ENCODE results near the gene FCGR3A. TPM values are rescaled to one million over a fixed set of nuclear protein-coding genes. Genes with fewer than 3 reads are reported as not detected.
"Not testable (repeated sequence)": the region's sequence is repeated elsewhere in the genome, so short reads cannot be mapped to it uniquely, and the experiment has no call there.

FCGR3A gene
- total and polyA plus RNA-seq, 12 donors = 3.1 to 184 (median 106) TPM

DNA sequence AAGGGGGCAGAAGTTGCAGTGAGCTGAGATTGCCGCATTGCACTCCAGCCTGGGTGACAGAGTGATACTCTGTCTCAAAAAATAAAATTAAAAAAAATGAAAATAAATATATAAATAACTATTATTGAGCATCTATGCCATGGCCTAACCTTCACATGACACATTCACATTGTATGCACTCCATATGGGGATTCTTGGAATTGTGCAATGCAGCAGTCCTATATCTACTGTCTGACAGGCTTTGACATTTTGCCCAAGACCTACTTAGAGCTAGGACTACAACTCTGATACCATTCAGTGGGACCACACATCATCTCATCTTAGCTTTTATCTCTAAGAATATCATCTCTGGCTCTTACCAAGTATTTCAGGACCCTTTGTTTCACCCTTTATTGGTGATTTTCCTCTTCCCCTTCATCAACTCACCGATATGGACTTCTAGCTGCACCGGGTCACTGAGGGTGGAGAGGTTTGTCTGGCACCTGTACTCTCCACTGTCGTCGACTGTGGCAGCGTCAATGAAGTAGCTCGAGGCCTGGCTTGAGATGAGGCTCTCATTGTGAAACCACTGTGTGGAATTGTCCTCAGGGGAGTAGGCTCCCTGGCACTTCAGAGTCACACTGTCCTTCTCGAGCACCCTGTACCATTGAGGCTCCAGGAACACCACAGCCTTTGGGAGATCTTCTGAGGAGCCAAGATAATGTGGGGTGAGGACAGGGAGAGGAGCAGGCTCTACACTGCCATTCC, 1.4 kb downstream of the FCGR3A start:
- DNase-seq; H3K27ac ChIP-seq; H3K4me1 ChIP-seq (replicated peaks in 1 of 2); H3K9me3 ChIP-seq (replicated peaks in 1 of 3); H3K27me3 ChIP-seq; intact Hi-C loops (cut with DNase I); H3K36me3 ChIP-seq (replicated peaks in 1 of 2): not testable (repeated sequence)
- H3K4me3 ChIP-seq = peak overlapping the region in 1 of 4 donors; percentile 17
- WGBS, 4 donors = 84 to 89% (median 87%) methylated on average over 1 to 8 of the region's 8 CpGs

DNA sequence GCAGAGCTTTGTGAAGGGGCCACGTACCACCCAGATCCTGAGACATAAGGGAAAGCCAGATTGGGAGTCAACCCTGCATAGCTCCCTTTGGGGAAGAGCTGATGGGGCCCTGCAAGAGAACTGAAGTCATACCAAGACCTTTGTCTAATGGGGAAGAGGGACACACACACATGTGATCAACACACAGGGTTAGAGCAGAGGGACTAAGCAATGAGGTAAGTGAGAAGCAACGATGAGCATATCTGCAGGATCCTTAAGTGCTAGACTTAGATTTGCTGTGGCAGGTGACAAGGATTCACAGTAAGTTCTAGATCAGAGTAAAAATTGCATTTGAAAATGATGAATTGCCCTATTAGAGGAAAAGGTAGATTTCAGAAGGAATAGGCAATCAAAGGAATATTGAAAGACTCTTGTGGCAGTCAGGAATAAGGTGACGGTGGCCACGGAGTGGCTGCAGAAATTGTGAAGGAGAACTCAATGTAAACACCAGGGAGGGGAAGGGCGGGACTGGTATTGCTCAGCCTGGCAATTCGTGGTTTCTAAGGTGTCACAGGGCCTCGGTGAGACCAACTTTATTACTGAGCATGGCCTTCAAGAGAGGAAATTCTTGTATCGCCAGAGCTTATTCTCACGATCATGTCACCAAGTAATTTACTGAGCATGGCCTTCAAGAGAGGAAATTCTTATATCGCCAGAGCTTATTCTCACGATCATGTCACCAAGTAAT, 4.5 kb downstream of the FCGR3A start:
- H3K27me3 ChIP-seq; DNase-seq; H3K9me3 ChIP-seq (replicated peaks in 1 of 3); intact Hi-C loops (cut with DNase I); H3K4me1 ChIP-seq (replicated peaks in 1 of 2); H3K36me3 ChIP-seq (replicated peaks in 1 of 2): not testable (repeated sequence)
- peak overlapping the region in 1 of 5 donors; percentile 28 for H3K27ac ChIP-seq
- H3K4me3 ChIP-seq = peak overlapping the region in 1 of 4 donors; percentile 23
- 69 to 73% (median 71%) methylated on average over 9 to 11 of the region's 11 CpGs for WGBS, 4 donors

DNA sequence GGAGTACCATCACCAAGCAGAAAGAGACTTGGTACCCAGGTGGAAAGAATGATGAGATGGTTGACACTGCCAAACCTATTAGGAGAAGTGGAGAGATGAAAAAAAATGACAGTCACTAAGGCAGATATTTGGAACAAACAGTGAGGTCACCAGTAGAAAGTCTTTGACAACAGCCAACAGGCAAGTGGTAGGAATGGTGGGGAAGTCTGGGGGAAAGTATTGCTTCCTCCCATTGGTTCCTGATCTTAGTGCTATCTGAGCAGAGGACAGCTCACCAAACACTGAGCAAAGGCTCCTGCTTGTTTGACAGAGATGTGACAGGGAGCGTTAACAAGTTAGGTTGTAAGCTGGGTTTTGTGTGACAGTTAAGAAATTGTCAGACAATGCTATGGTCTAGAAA, 6.5 kb downstream of the FCGR3A start:
- H3K27me3 ChIP-seq; H3K36me3 ChIP-seq (replicated peaks in 1 of 2); H3K9me3 ChIP-seq (replicated peaks in 1 of 3); intact Hi-C loops (cut with DNase I); DNase-seq; H3K4me1 ChIP-seq (replicated peaks in 1 of 2); H3K27ac ChIP-seq; H3K4me3 ChIP-seq: not testable (repeated sequence)
- WGBS, 4 donors = 76 to 85% (median 84%) methylated on average over 1 of the region's 1 CpG

DNA sequence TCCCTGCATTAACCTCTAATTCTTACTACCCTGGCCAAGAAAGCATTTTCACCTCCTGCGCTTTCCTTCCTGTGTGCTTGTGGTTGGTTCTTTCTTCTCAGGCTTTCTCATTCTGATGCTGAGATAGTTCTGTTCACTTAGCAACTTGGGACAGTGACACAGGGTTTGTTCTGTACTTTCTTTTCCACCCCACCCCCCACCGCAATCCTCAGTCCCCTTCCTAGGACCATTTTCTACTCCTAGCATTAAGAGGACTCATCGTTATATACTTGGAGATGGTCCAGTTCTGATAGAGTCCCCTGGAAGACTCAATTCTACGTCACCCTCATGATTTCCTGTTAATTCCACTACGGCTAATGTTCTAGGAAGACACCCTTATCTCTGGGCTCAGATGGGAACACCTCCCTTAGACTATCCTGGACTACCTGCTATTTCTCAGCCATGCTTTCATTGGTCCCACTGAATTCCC, 7.5 kb downstream of the FCGR3A start:
- H3K36me3 ChIP-seq (replicated peaks in 1 of 2); DNase-seq; H3K4me1 ChIP-seq (replicated peaks in 1 of 2); H3K4me3 ChIP-seq; H3K9me3 ChIP-seq (replicated peaks in 1 of 3); H3K27ac ChIP-seq; H3K27me3 ChIP-seq; intact Hi-C loops (cut with DNase I): not testable (repeated sequence)
- WGBS, 4 donors = 63 to 74% (median 71%) methylated on average over 5 of the region's 5 CpGs

DNA sequence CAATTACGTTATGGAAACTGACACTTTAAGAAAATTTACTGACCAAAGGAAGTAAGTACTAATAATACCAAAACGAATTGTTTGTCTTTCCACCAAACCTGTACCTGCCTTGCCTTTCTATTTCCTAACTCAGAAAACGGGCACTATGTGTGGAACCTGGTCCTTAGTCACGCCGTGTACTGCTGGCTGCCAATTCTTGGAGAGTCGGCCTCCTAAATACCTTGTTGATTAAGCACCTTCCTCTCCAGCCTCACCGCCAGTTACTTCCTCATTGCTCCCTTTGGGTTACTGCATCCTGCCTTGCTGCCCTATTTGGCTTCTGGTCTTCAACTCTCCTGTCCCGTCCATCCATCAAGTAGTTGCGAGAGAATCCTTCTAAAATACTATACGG, 9.1 kb downstream of the FCGR3A start:
- WGBS, 4 donors = 49 to 62% (median 52%) methylated on average over 10 of the region's 10 CpGs
- peak overlapping the region in 1 of 4 donors; percentile 42 for H3K4me3 ChIP-seq
- H3K9me3 ChIP-seq (replicated peaks in 1 of 3); H3K27me3 ChIP-seq; intact Hi-C loops (cut with DNase I); H3K36me3 ChIP-seq (replicated peaks in 1 of 2); H3K4me1 ChIP-seq (replicated peaks in 1 of 2); DNase-seq: not testable (repeated sequence)
- peak overlapping the region in 2 of 5 donors; percentile 63 to 74 for H3K27ac ChIP-seq

DNA sequence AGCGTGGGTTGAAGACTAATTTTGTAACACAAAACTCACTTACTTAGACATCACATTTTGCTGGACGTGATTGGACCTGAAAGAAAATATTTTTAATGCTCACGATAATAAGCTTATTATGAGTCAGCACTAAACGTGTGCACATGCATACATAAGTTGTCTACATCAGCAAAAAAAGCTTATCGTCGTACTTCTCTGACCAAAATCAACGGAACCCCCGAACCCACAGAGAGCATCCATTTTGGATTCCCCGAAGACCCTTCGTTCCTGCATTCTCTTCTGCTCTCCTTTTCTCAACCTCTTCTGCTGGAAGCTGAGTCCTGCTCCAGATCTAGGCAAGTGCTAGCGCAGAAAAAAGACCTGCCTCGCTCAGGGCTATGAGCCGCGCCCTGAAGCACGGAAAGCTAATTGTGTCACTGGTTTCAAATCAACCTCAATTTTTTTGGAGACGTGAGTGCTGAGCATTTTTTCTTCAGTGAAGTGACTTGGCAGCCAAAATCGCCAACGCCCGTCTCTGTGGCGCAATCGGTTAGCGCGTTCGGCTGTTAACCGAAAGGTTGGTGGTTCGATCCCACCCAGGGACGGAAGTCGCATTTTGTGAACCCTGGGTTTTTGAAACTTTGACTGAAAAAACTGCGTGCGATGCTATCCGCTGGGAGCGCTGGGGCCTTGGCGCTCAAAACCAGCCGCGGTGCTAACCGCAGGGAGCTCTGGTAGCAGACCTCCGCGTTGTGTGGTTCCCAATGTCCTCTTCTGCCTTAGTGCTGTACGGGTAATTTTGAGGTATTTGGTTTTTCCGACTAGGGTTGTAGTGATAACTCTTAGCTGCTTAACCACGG, 9.7 kb downstream of the FCGR3A start:
- H3K9me3 ChIP-seq (replicated peaks in 1 of 3); H3K36me3 ChIP-seq (replicated peaks in 1 of 2); H3K4me1 ChIP-seq (replicated peaks in 1 of 2); intact Hi-C loops (cut with DNase I); H3K27me3 ChIP-seq: not testable (repeated sequence)
- peak overlapping the region in 1 of 4 donors; percentile 42 for H3K4me3 ChIP-seq
- H3K27ac ChIP-seq = peak overlapping the region in 3 of 5 donors; percentile 36 to 74 (median 63)
- WGBS, 4 donors = 2 to 6% (median 3%) methylated on average over 19 to 41 of the region's 41 CpGs
- DNase-seq = peak; percentile 52 to 87 (median 67)

DNA sequence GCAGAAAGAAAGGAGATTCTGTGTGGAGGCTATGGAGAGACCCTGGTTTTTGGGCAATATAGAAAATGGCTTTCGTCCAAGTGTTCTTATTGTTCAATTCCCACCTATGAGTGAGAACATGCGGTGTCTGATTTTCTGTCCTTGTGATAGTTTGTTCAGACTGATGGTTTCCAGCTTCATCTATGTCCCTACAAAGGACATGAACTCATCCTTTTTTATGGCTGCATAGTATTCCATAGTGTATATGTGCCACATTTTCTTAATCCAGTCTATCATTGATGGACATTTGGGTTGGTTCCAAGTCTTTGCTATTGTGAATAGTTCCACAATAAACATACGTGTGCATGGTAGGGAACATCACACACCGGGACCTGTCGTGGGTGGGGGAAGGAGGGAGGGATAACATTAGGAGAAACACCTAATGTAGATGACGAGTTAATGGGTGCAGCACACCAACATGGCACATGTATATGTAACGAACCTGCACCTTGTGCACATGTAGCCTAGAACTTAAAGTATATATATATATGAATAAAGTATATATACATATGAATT, 10.6 kb downstream of the FCGR3A start:
- H3K4me1 ChIP-seq (replicated peaks in 1 of 2); DNase-seq; H3K36me3 ChIP-seq (replicated peaks in 1 of 2); H3K4me3 ChIP-seq; H3K27ac ChIP-seq; H3K9me3 ChIP-seq (replicated peaks in 1 of 3); intact Hi-C loops (cut with DNase I); H3K27me3 ChIP-seq: not testable (repeated sequence)
- 86 to 92% (median 89%) methylated on average over 7 of the region's 7 CpGs for WGBS, 4 donors

DNA sequence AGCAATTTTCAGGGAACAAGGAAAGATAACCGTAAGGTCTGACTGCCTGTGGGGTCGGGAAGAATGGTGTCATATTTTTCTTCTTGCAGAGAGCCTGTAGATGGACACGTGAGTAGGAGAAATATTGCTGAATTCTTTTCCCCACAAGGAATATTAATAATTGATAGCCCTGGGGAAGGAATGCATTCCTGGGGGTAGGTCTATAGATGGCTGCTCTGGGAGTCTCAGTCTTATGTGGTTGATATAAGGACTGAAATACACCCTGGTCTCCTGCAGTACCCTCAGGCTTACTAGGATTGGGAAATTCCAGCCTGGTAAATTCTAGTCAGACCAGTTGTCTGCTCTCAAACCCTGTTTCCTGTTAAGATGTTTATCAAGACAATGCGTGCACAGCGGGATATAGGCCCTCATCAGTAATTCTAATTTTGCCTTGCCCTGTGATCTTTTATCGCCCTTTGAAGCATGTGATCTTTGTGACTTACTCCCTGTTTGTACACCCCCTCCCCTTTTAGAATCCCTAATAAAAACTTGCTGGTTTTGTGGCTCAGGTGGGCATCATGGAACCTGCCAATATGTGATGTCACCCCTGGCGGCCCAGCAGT, 12.4 kb downstream of the FCGR3A start:
- WGBS, 4 donors = 72 to 83% (median 73%) methylated on average over 7 of the region's 7 CpGs
- intact Hi-C loops (cut with DNase I) = not testable (repeated sequence)

DNA sequence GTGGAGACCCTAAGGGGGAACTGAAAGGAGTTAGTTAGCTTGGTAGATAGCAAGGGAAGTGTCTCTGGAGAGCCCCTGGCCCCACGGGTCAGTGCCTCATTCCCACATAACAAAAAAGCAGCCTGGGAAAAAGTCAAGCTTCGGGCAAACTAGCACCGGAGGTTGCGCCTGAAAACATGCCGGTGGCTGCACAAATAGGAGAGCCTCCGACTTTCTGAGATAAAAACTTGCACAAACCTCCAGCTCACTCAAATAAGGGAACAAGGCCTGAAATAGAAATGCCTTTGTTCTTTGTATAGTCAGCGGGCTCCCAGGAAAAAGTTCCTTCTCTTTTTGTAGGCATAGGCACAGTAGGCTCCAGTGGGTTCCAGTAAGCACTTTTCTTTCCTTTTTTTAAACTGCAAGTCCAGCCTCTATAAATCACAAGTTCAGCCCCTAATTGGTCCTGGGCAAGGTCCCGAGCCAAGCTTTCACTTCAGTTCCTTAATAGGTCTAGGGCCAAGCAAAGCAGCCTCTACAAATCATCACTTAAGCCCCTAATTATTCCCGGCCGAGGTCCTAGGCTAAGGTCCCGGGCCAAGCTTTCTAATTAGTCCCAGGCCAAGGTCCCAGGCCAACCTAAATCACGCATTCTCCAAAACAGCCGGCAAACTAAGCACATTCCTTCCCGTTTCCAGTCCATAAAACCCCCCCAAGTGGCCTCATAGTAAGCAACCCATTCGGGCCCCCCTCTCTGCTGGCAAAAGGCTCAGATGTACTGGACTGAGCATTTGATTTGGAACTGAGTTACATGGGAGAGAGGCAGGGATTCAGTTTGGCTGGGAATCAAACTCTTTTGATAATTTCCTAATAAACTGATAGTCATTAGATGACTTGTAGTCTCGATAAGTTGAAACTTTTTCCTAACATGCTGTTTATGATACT, 16.7 kb downstream of the FCGR3A start:
- H3K36me3 ChIP-seq (replicated peaks in 1 of 2); H3K4me3 ChIP-seq; H3K9me3 ChIP-seq (replicated peaks in 1 of 3); intact Hi-C loops (cut with DNase I); H3K27me3 ChIP-seq: not testable (repeated sequence)
- peaks cover 0 to 11% of the 10 kb centered on the region in 2 donors for H3K4me1 ChIP-seq (replicated peaks in 1 of 2)
- DNase-seq = peak in 1 of 7 donors; percentile 29
- peak overlapping the region in 3 of 5 donors; percentile 13 to 95 (median 74) for H3K27ac ChIP-seq
- 52 to 66% (median 56%) methylated on average over 15 to 16 of the region's 16 CpGs for WGBS, 4 donors

More for the DNA sequence above, 12.4 kb downstream of the FCGR3A start:
- not testable (repeated sequence) for H3K4me1 ChIP-seq (replicated peaks in 1 of 2); H3K36me3 ChIP-seq (replicated peaks in 1 of 2); H3K27me3 ChIP-seq; H3K27ac ChIP-seq; H3K4me3 ChIP-seq; DNase-seq; H3K9me3 ChIP-seq (replicated peaks in 1 of 3)

Data from adrenal gland (tissue), 12 donors.